Measurements from ENCODE around the gene HELZ. TPM values are rescaled to one million over a fixed set of nuclear protein-coding genes. Genes with fewer than 3 reads are reported as not detected.

Gene HELZ
- total and polyA plus RNA-seq, 2 experiments from 2014 or later, result 27.6 to 31.7 TPM

DNA sequence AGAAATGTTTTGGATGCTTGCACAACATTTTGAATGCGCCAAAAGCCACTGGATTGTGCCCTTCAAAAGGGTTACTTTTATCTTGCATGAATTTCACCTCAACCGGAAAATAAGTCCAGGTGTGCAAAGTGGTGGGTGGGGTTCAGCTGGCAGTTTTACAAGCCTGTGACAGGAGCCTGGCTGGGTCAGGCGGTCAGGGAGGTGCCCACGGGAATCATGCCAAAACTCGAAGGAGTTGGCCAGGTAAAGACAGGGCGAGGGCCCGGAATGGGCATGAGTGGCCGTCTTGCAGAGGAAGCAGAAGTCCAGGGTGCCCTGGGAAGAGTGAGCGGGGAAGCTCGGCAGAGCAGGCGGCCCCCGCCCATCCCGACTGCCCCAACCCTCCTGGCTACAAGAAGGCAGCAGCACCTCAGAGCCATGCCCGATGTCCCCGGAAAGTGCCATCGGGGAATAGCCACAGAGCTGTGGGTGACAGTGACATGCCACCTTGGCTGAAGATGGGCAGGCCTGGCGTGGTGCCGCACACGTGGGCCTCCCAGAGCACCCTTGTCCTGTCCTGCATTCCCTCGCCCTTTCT, 219.7 kb downstream of the HELZ start:
- TF ChIP-seq, protein P1, sequence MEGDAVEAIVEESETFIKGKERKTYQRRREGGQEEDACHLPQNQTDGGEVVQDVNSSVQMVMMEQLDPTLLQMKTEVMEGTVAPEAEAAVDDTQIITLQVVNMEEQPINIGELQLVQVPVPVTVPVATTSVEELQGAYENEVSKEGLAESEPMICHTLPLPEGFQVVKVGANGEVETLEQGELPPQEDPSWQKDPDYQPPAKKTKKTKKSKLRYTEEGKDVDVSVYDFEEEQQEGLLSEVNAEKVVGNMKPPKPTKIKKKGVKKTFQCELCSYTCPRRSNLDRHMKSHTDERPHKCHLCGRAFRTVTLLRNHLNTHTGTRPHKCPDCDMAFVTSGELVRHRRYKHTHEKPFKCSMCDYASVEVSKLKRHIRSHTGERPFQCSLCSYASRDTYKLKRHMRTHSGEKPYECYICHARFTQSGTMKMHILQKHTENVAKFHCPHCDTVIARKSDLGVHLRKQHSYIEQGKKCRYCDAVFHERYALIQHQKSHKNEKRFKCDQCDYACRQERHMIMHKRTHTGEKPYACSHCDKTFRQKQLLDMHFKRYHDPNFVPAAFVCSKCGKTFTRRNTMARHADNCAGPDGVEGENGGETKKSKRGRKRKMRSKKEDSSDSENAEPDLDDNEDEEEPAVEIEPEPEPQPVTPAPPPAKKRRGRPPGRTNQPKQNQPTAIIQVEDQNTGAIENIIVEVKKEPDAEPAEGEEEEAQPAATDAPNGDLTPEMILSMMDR (IDR thresholded peaks at IDR 0.05; ENCODE audit: low read depth, low read length), result no peak
- no peak overlapping the region for H3K4me3 ChIP-seq
- no peak overlapping the region for H3K27ac ChIP-seq
- no peak for DNase-seq (ENCODE audit: low read depth in 1 of 2, low spot score in 1 of 2)
- no peaks in the 10 kb centered on the region for H3K27me3 ChIP-seq
- H3K36me3 ChIP-seq, result no peaks in the 10 kb centered on the region
- H3K9me3 ChIP-seq (ENCODE audit: low read depth), result no peaks in the 10 kb centered on the region
- no peaks in the 10 kb centered on the region for H3K4me1 ChIP-seq (ENCODE audit: low read depth)

DNA sequence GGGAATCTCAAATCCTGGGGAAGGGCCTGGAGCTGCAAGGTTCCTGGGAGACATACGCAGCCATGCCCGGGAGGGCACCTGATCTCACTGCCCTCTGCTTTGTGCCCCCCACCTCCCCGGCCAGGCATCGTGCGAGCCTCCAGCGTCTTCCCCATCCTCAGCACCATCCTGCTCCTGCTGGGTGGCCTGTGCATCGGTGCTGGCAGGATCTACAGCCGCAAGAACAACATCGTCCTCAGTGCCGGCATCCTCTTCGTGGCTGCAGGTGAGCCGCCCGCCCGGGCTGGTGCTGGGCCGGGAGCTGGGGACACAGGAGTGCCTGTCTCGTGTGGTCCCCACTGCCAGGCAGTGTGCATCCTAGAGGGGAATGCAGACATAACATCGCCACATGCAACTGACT, 220.3 kb downstream of the HELZ start:
- Histone ChIP-seq H3K27me3 (no peaks in the 10 kb centered on the region), H3K4me1 (ENCODE audit: low read depth) (no peaks in the 10 kb centered on the region), H3K36me3 (no peaks in the 10 kb centered on the region), H3K9me3 (ENCODE audit: low read depth) (no peaks in the 10 kb centered on the region), H3K4me3 (no peak overlapping the region), H3K27ac (no peak overlapping the region)
- no peak for DNase-seq (ENCODE audit: low read depth in 1 of 2, low spot score in 1 of 2)
- TF ChIP-seq, protein P1 (IDR thresholded peaks at IDR 0.05; ENCODE audit: low read depth, low read length), result no peak

DNA sequence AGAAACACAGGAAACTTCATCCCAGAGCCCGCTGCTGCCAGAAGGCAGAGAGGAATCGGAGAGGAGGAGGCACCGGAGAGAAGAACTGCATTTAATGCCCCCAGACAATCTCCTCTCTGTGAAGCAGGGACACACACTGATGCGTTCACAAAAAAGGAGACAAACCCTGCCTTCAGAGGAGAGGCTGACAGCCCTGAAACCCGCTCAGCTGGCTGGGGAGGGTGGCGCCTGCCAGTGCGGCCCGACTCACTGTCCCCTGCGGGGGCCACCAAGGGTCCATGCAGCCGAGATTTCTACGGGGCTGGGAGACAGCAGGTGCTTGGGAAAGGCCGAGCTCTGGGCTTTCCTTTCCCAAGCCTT, 222.6 kb downstream of the HELZ start:
- DNase-seq (ENCODE audit: low read depth in 1 of 2, low spot score in 1 of 2), result no peak
- TF ChIP-seq, protein P1 (IDR thresholded peaks at IDR 0.05; ENCODE audit: low read depth, low read length), result no peak
- no peaks in the 10 kb centered on the region for H3K36me3 ChIP-seq
- no peaks in the 10 kb centered on the region for H3K27me3 ChIP-seq
- no peak overlapping the region for H3K27ac ChIP-seq
- H3K9me3 ChIP-seq (ENCODE audit: low read depth), result no peaks in the 10 kb centered on the region
- H3K4me1 ChIP-seq (ENCODE audit: low read depth), result peaks cover 4% of the 10 kb centered on the region
- no peak overlapping the region for H3K4me3 ChIP-seq

DNA sequence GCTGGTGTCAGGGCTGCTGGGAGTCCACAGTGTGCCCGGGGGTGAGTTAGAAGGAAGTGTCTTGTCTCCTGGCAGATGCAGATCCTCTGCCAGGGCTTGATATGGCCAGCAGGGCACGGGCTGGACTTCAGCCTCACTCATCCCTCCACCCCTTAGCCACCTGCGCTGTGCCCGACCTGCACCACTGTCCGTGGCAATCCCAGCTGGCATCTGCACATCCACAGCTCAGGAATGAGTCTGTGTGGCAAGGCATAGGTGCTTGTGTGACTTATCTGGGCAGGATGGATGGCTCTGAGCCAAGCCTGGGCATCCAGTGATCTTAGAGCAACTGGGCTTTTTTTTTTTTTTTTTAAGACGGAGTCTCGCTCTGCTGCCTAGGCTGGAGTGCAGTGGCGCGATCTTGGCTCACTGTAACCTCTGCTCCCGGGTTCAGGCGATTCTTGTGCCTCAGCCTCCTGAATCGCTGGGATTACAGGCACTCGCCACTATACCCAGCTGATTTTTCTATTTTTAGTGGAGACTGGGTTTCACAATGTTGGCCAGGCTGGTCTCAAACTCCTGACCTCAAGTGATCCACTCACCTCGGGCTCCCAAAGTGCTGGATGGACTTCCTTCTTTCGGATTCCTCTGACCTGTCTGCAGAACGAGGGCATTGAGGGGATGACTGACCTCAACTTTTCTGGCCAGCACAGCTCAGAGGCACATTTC, 223.1 kb downstream of the HELZ start:
- no peak for DNase-seq (ENCODE audit: low read depth in 1 of 2, low spot score in 1 of 2)
- peaks cover 4% of the 10 kb centered on the region for H3K4me1 ChIP-seq (ENCODE audit: low read depth)
- H3K9me3 ChIP-seq (ENCODE audit: low read depth), result no peaks in the 10 kb centered on the region
- TF ChIP-seq, protein P1 (IDR thresholded peaks at IDR 0.05; ENCODE audit: low read depth, low read length), result no peak
- no peak overlapping the region for H3K4me3 ChIP-seq
- H3K36me3 ChIP-seq, result no peaks in the 10 kb centered on the region
- no peak overlapping the region for H3K27ac ChIP-seq
- H3K27me3 ChIP-seq, result no peaks in the 10 kb centered on the region

DNA sequence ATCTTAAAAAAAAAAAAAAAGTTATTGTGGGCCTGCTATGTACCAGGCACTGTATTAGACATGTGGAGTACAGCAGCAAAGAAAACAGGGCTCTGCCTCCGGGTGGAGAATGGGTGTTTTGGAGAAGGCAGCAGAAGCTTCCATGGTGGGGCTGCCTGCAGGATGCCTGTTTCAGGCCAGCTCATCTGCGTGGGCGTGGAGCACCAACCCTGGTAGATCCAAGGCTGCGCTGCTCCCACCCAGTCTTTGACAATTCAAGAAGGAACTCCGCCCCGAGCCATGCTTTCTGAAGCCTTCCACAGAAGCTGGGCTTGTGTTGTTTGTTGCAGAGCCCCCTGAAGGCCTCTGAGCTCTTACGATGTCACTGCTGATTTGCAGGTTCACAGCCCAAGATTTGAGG, 223.8 kb downstream of the HELZ start:
- TF ChIP-seq, protein P1 (IDR thresholded peaks at IDR 0.05; ENCODE audit: low read depth, low read length), result no peak
- no peak for DNase-seq (ENCODE audit: low read depth in 1 of 2, low spot score in 1 of 2)
- no peak overlapping the region for H3K27ac ChIP-seq
- no peaks in the 10 kb centered on the region for H3K27me3 ChIP-seq
- H3K4me3 ChIP-seq, result no peak overlapping the region
- H3K4me1 ChIP-seq (ENCODE audit: low read depth), result peaks cover 4% of the 10 kb centered on the region
- H3K36me3 ChIP-seq, result no peaks in the 10 kb centered on the region
- H3K9me3 ChIP-seq (ENCODE audit: low read depth), result no peaks in the 10 kb centered on the region

Other genes starting within 250 kb of the HELZ start
- not detected in 2 replicates for gene CACNG1, start 200.6 kb downstream of the HELZ start, total RNA-seq
- gene CACNG1, start 200.6 kb downstream of the HELZ start, polyA plus RNA-seq, result not detected in 2 replicates
- 16.6 and 20.8 TPM in 2 replicates for gene PSMD12, start 121.4 kb upstream of the HELZ start, total RNA-seq
- gene PSMD12, start 121.4 kb upstream of the HELZ start, polyA plus RNA-seq, result 44.1 and 58.9 TPM in 2 replicates
- 4.3 and 4.8 TPM in 2 replicates for gene PITPNC1, start 132.1 kb upstream of the HELZ start, total RNA-seq
- gene PITPNC1, start 132.1 kb upstream of the HELZ start, polyA plus RNA-seq, result 5.7 and 7.4 TPM in 2 replicates